Adrenal gland (tissue), 12 donors: Measurements from ENCODE around the gene GALNT16. TPM values are rescaled to one million over a fixed set of nuclear protein-coding genes. Genes with fewer than 3 reads are reported as not detected.

Experiments used
- DNase-seq, 7 donors: peaks; one replicate each; pipeline ENCODE4 v3.0.0-alpha.2; 2019 to 2020
- H3K27ac ChIP-seq, 5 donors: fragments of 200-600 bp; sonication (generic) in 4 of 5; 1 replicate in 3 of 5; 2 replicates in 2 of 5; pipeline versions ENCODE4 v1.5.1 to v1.8.0; 2016 to 2020; ENCODE audit warnings: mild to moderate bottlenecking in 1 of 5
- H3K27me3 ChIP-seq: fragments of 200-600 bp; 2 replicates; pipeline ENCODE4 v1.8.0; 2021
- H3K36me3 ChIP-seq, 2 donors: fragments of 200-600 bp; replicated peaks in 1 of 2; 1 replicate in 1 of 2; 2 replicates in 1 of 2; pipeline versions ENCODE4 v1.5.1 to v1.8.0; 2018 to 2022
- H3K4me1 ChIP-seq, 2 donors: fragments of 200-600 bp; replicated peaks in 1 of 2; 1 replicate in 1 of 2; 2 replicates in 1 of 2; pipeline versions ENCODE4 v1.5.1 to v1.8.0; 2018 to 2021
- H3K4me3 ChIP-seq, 4 donors: fragments of 200-600 bp; sonication (generic) in 3 of 4; one replicate each; pipeline ENCODE4 v1.5.1; 2016 to 2018
- H3K9me3 ChIP-seq, 3 donors: fragments of 200-600 bp; sonication (generic) in 1 of 3; replicated peaks in 1 of 3; 1 replicate in 2 of 3; 2 replicates in 1 of 3; pipeline versions ENCODE4 v1.5.1 to v1.8.0; 2016 to 2021
- POLR2A ChIP-seq, 2 donors: fragments of 450-650 bp; IDR thresholded peaks; one replicate each; pipeline ENCODE4 v1.6.1; 2017; ENCODE audit warnings: antibody characterized with exemption in 2 of 2, mild to moderate bottlenecking in 2 of 2, moderate library complexity in 1 of 2
- WGBS, 4 donors: extraction: QIAGEN DNeasy Blood & Tissue Kit in 2 of 4; methylation state at CpG; one replicate each; pipeline versions ENCODE4 v1.1.5 to v1.1.7; 2013 to 2017; 5-methylcytosine and 5-hydroxymethylcytosine counted together
- intact Hi-C, 2 donors: fragments of 100-400 bp; cut with DNase I; formaldehyde crosslinking; loops; one replicate each; pipeline versions ENCODE4 v1.14.1 to v1.15.0; 2022 to 2023
- polyA plus RNA-seq, 3 donors: library from polyadenylated mRNA; stranded (reverse); fragments of 200-250 nt in 2 of 3; fragments of 350-450 nt in 1 of 3; fragmentation: Illumina TruSeq in 1 of 3; extraction: RNeasy Lipid Tissue Mini Kit (QIAGEN cat#74804) in 1 of 3; gene quantifications; one replicate each; pipeline ENCODE4 v1.2.3, GENCODE V29; 2013 to 2014
- total RNA-seq, 9 donors: library from RNA; depleted of rRNA in 4 of 9; stranded (reverse); fragments of >200 nt in 4 of 9; fragments of 120-200 nt in 1 of 9; fragmentation: NEBNext Ultra II Directional in 1 of 9; extraction: Animal tissue kit (Norgen Biotek cat#: 25700) in 1 of 9; gene quantifications; one replicate each; pipeline versions ENCODE4 v1.1.0 to v1.2.4, GENCODE V29; 2013 to 2023
- TF ChIP-seq, protein P1 (sequence below), 6 experiments: fragments of 450-650 bp in 4 of 6; fragments of 200-600 bp in 2 of 6; sonication (generic) in 1 of 6; IDR thresholded peaks; 1 replicate in 5 of 6; 2 replicates in 1 of 6; pipeline versions ENCODE4 v1.5.1 to v1.8.0; 2016 to 2021; ENCODE audit warnings: antibody characterized with exemption in 6 of 6, mild to moderate bottlenecking in 2 of 6, moderate library complexity in 1 of 6
- donor health status: healthy with polysubstance abuse.
- donor health status: Bipolar disorder and iron deficiency.
- donor health status: DM: yes; HTN: yes; CAD: no.
- donor health status: DM: no; HTN: no; CAD: no.
- donor health status: DM: no; HTN: no; CAD: no.
- donor health status: DM: yes; HTN: yes; CAD: no.

The GALNT16 gene
- total and polyA plus RNA-seq, 12 donors: 7.4 to 38.1 (median 15.9) TPM

DNA sequence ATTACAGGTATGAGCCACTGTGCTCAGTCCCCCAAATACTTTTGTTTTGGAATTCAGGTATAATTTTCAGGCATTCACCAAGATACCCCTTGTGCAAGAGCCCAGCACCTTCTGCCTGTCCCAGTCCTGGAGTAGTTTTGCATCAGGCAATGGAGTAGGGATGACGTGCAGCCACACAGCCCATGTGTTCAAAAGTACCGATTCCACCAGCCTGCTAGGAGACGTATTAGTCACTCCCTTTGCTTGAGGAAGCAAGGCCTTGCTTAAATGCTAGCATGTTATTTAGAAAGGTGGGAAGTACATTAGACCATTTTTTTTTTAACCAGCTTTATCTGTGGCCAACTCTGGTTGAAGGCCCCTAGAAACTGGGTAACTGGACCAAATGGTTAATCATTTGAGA is 15.0 kb upstream of the GALNT16 start:
- Histone ChIP-seq H3K36me3 (peaks cover 0 to 16% of the 10 kb centered on the region in 2 donors), H3K27me3 (no peaks in the 10 kb centered on the region), H3K4me3 (no peak overlapping the region), H3K27ac (no peak overlapping the region), H3K9me3 (no peaks in the 10 kb centered on the region), H3K4me1 (peaks cover 6 to 10% of the 10 kb centered on the region in 2 donors)
- intact Hi-C loops: loop anchor here (5.0 kb wide), 4 partner anchors 42 to 217 kb away; no protein-coding TSS in a partner anchor
- TF ChIP-seq POLR2A (IDR thresholded peaks at IDR 0.05): no peak
- TF ChIP-seq, protein P1, sequence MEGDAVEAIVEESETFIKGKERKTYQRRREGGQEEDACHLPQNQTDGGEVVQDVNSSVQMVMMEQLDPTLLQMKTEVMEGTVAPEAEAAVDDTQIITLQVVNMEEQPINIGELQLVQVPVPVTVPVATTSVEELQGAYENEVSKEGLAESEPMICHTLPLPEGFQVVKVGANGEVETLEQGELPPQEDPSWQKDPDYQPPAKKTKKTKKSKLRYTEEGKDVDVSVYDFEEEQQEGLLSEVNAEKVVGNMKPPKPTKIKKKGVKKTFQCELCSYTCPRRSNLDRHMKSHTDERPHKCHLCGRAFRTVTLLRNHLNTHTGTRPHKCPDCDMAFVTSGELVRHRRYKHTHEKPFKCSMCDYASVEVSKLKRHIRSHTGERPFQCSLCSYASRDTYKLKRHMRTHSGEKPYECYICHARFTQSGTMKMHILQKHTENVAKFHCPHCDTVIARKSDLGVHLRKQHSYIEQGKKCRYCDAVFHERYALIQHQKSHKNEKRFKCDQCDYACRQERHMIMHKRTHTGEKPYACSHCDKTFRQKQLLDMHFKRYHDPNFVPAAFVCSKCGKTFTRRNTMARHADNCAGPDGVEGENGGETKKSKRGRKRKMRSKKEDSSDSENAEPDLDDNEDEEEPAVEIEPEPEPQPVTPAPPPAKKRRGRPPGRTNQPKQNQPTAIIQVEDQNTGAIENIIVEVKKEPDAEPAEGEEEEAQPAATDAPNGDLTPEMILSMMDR (IDR thresholded peaks at IDR 0.05): no peak
- 56 to 71% (median 63%) methylated on average over 3 of the region's 3 CpGs for WGBS, 4 donors
- peak in 3 of 7 donors; percentile 30 to 49 (median 47) for DNase-seq

DNA sequence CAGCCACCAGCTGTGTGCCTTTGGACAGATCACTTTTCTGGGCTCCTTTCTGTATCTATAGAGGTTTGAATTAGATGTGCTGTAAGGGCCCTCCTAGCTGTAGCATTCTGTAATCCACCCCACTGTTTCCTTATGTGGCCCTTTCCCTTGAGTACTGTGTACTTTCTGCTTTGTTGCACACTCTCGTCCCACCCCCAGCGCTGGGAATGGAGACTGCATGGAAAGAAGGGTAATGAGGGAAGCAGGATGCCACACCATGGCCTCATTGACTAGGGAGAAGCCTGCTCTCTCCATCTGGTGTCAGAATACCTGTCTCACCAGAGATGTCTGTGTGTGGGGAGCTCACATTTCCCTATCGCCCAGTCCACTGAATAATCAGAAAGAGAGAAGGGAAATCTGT is 13.6 kb upstream of the GALNT16 start:
- intact Hi-C loops: loop anchor here in 1 of 2 donors (5.0 kb wide), 1 partner anchor 41 kb away; no protein-coding TSS in a partner anchor
- no peak overlapping the region for H3K27ac ChIP-seq
- no peaks in the 10 kb centered on the region for H3K27me3 ChIP-seq
- no peak for DNase-seq
- H3K9me3 ChIP-seq: no peaks in the 10 kb centered on the region
- peaks cover 0 to 4% of the 10 kb centered on the region in 2 donors for H3K36me3 ChIP-seq
- H3K4me3 ChIP-seq: no peak overlapping the region
- TF ChIP-seq POLR2A (IDR thresholded peaks at IDR 0.05): no peak
- TF ChIP-seq, protein P1 (IDR thresholded peaks at IDR 0.05): no peak
- WGBS, 4 donors: 88 to 94% (median 91%) methylated on average over 3 of the region's 3 CpGs
- peaks cover 6 to 10% of the 10 kb centered on the region in 2 donors for H3K4me1 ChIP-seq

GRCh38 chr14:69247676-69248440 is 12.1 kb upstream of the GALNT16 start:
- Histone ChIP-seq H3K27me3 (no peaks in the 10 kb centered on the region), H3K9me3 (no peaks in the 10 kb centered on the region), H3K27ac (peak overlapping the region in 2 of 5 donors; percentile 52 to 56), H3K4me3 (no peak overlapping the region), H3K36me3 (no peaks in the 10 kb centered on the region), H3K4me1 (peaks cover 6 to 10% of the 10 kb centered on the region in 2 donors)
- intact Hi-C loops: loop anchor here in 1 of 2 donors (5.0 kb wide), 1 partner anchor 39 kb away; no protein-coding TSS in a partner anchor
- peak in 6 of 7 donors; percentile 59 to 77 (median 72) for DNase-seq
- TF ChIP-seq, protein P1 (IDR thresholded peaks at IDR 0.05): peak in 4 of 6 experiments; percentile 12 to 28 (median 20)
- TF ChIP-seq POLR2A (IDR thresholded peaks at IDR 0.05): no peak
- 42 to 56% (median 42%) methylated on average over 3 of the region's 3 CpGs for whole genome bisulfite sequencing, 4 donors

- Histone ChIP-seq H3K4me1 (peaks cover 6 to 10% of the 10 kb centered on the region in 2 donors), H3K27ac (no peak overlapping the region), H3K36me3 (no peaks in the 10 kb centered on the region), H3K27me3 (no peaks in the 10 kb centered on the region), H3K9me3 (no peaks in the 10 kb centered on the region), H3K4me3 (no peak overlapping the region)
- intact Hi-C loops: loop anchor here in 1 of 2 donors (5.0 kb wide), 1 partner anchor 38 kb away; no protein-coding TSS in a partner anchor
- no peak for DNase-seq
- TF ChIP-seq, protein P1 (IDR thresholded peaks at IDR 0.05): no peak
- no peak for TF ChIP-seq POLR2A (IDR thresholded peaks at IDR 0.05)
- WGBS, 4 donors: 87 to 95% (median 90%) methylated on average over 4 to 5 of the region's 5 CpGs
These were observed 10.4 kb upstream of the GALNT16 start for GRCh38 chr14:69249603-69250002.
